ENCODE measurements around the gene CD82. TPM values are rescaled to one million over a fixed set of nuclear protein-coding genes. Genes with fewer than 3 reads are reported as not detected.

The CD82 gene
- total and polyA plus RNA-seq, 12 donors: 2.3 to 53.4 (median 17.8) TPM

- no peaks in the 10 kb centered on the region for H3K4me1 ChIP-seq (replicated peaks in 1 of 2)
- H3K27me3 ChIP-seq: no peaks in the 10 kb centered on the region
- TF ChIP-seq CTCF (IDR thresholded peaks at IDR 0.05) (no peak), POLR2A (IDR thresholded peaks at IDR 0.05) (no peak)
- no peaks in the 10 kb centered on the region for H3K36me3 ChIP-seq (replicated peaks in 1 of 2)
- WGBS, 4 donors: 94 to 96% (median 95%) methylated on average over 20 to 22 of the region's 22 CpGs
- H3K27ac ChIP-seq: no peak overlapping the region
- no peaks in the 10 kb centered on the region for H3K9me3 ChIP-seq (replicated peaks in 1 of 3)
- H3K4me3 ChIP-seq: no peak overlapping the region
- DNase-seq: peak in 4 of 7 donors; percentile 6 to 48 (median 16)
- intact Hi-C loops (cut with DNase I): no loop called here
Measured at GRCh38 chr11:44618561-44619425, 53.3 kb downstream of the CD82 start.

DNA sequence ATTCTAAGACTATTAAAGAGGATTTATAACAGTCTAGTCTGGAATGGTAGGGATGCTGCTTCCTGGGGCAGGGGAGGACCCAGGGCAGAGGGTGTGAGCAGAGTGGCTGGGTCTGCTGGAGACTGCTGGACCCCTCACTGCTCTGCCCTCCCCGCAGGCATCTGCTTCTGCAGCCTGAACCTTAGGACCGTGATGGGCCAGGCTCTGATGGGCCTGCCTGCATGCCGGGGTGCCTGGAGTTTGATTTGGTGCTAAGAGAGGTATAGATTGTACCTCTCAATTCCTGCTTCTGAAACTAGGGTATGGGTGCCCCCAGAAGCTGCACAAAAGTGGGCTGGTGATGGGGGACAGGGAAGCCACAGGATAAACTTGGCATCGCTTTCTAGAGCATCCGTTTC lies 54.9 kb downstream of the CD82 start:
- no peaks in the 10 kb centered on the region for H3K27me3 ChIP-seq
- H3K4me1 ChIP-seq (replicated peaks in 1 of 2): no peaks in the 10 kb centered on the region
- peak in 4 of 7 donors; percentile 4 to 35 (median 12) for DNase-seq
- H3K9me3 ChIP-seq (replicated peaks in 1 of 3): no peaks in the 10 kb centered on the region
- 88 to 96% (median 92%) methylated on average over 3 to 5 of the region's 5 CpGs for WGBS, 4 donors
- intact Hi-C loops (cut with DNase I): loop anchor here in 1 of 2 donors (5.0 to 10.0 kb wide), 2 partner anchors 107 to 154 kb away; partner anchors contain the start of gene TSPAN18
- H3K36me3 ChIP-seq (replicated peaks in 1 of 2): no peaks in the 10 kb centered on the region
- H3K27ac ChIP-seq: no peak overlapping the region
- no peak overlapping the region for H3K4me3 ChIP-seq
- no peak for TF ChIP-seq CTCF (IDR thresholded peaks at IDR 0.05)
- TF ChIP-seq POLR2A (IDR thresholded peaks at IDR 0.05): no peak

DNA sequence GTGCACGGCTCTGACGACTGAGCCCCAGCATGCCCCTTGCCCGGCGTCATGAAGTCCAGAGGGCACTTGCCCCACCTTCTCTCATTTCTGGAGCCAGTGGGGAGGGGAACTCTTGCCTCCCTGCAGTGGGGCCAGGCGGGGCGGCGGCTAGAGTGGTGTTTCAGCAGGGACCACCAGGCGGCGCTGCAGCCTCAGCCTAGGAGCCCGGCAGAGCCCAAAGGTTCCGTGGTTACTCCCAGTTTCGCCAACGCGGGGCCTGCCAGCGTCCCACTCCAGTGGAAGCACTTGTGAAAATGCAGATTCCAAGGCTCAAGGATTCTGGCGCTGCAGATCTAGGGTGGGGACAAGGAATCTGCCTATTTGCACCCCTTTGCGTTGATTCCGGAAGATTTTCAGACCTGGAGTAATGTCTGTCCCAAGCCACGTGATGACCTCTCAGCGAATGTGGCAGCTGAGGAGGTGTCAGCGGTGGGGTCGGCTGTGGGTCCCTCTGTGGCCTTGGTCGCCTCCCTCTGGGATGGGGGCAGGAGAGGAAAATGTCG lies 55.7 kb downstream of the CD82 start:
- H3K27ac ChIP-seq: no peak overlapping the region
- H3K4me1 ChIP-seq (replicated peaks in 1 of 2): no peaks in the 10 kb centered on the region
- intact Hi-C loops (cut with DNase I): loop anchor here in 1 of 2 donors (5.0 to 10.0 kb wide), 2 partner anchors 106 to 154 kb away; partner anchors contain the start of gene TSPAN18
- H3K9me3 ChIP-seq (replicated peaks in 1 of 3): no peaks in the 10 kb centered on the region
- H3K36me3 ChIP-seq (replicated peaks in 1 of 2): no peaks in the 10 kb centered on the region
- H3K27me3 ChIP-seq: no peaks in the 10 kb centered on the region
- peak; percentile 60 to 90 (median 80) for DNase-seq
- TF ChIP-seq CTCF (IDR thresholded peaks at IDR 0.05) (peak; percentile 97 to 99 (median 98)), POLR2A (IDR thresholded peaks at IDR 0.05) (peak in 1 of 2 donors; percentile 12)
- no peak overlapping the region for H3K4me3 ChIP-seq
- 18 to 30% (median 21%) methylated on average over 19 to 24 of the region's 24 CpGs for WGBS, 4 donors

DNA sequence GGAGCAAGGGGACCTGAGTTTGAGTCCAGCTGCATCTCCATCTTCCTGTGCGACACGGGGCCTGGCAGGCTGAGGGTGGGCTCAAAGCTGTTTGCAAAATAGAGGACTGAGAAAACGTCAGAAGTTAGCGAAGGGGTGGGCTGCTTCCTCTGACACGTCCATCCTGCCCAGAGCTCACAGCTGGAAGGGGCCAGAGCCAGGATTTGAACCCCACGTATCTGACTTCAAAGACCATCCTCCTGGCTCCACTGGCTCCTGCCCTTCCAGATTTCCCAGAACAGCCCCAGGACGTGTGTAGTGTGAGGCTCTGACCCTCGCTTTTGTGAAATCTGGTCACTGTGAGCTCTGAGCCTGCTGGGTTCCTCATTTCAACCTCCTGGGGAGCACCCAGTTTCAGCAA lies 56.3 kb downstream of the CD82 start:
- intact Hi-C loops (cut with DNase I): loop anchor here in 1 of 2 donors (2.0 to 10.0 kb wide), 3 partner anchors 106 to 289 kb away; partner anchors contain the start of gene TSPAN18
- peak in 3 of 7 donors; percentile 4 to 52 (median 17) for DNase-seq
- Histone ChIP-seq H3K4me1 (replicated peaks in 1 of 2) (no peaks in the 10 kb centered on the region), H3K27me3 (no peaks in the 10 kb centered on the region), H3K36me3 (replicated peaks in 1 of 2) (no peaks in the 10 kb centered on the region), H3K27ac (no peak overlapping the region), H3K4me3 (no peak overlapping the region), H3K9me3 (replicated peaks in 1 of 3) (no peaks in the 10 kb centered on the region)
- 74 to 85% (median 82%) methylated on average over 8 of the region's 8 CpGs for WGBS, 4 donors
- no peak for TF ChIP-seq POLR2A (IDR thresholded peaks at IDR 0.05)
- no peak for TF ChIP-seq CTCF (IDR thresholded peaks at IDR 0.05)
